Measurements from ENCODE around the gene SAMD4A.

- no peak for TF ChIP-seq EZH2 (IDR thresholded peaks at IDR 0.05; ENCODE audit: insufficient read depth, poor library complexity, severe bottlenecking)
- TF ChIP-seq EZH2phosphoT487 (IDR thresholded peaks at IDR 0.05; ENCODE audit: insufficient read depth, low read depth), result no peak
These were observed 60.8 kb downstream of the SAMD4A start for GRCh38 chr14:54627540-54628363.
